CMK (cell line): ENCODE results near the gene AP1G2.

Experiments used
- DNase-seq: peaks from one replicate; pipeline ENCODE4 v3.0.0-alpha.2; 2010; ENCODE audit warnings: low read depth

The AP1G2 gene

DNA sequence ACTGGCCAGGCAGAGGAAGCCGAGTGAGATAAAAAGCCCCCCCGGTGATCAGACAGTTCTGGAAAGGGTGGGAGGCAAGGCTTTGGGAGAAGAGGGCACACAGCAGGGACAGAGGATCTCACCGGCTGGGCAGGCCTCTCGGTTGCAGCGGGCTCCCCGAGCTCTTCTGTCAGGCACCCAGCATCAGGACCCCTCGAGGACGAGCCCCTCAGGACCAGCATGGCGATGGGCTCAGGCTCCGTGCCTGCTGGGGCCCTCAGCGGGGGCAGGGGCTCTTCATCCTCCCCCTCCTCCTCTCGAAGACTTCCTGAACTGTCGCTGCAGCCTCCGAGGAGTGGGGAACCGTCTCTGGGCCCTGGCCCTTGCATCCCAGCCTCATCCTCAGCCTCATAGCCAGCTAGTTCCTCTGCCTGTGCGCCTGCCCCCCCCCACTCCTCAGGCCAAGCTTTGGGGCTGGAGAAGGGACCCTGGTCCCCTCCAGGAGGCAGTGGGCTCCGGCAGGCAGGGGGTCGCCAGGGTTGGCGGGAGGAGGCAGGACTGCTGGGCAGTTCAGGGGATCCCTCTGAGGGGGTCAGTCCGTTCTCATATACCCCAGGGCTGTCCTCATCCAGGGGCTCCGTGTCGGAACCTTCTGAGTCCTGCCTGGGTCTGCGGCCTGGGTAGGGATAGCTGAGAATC is 3.4 kb upstream of the AP1G2 start:
- no peak for DNase-seq

DNA sequence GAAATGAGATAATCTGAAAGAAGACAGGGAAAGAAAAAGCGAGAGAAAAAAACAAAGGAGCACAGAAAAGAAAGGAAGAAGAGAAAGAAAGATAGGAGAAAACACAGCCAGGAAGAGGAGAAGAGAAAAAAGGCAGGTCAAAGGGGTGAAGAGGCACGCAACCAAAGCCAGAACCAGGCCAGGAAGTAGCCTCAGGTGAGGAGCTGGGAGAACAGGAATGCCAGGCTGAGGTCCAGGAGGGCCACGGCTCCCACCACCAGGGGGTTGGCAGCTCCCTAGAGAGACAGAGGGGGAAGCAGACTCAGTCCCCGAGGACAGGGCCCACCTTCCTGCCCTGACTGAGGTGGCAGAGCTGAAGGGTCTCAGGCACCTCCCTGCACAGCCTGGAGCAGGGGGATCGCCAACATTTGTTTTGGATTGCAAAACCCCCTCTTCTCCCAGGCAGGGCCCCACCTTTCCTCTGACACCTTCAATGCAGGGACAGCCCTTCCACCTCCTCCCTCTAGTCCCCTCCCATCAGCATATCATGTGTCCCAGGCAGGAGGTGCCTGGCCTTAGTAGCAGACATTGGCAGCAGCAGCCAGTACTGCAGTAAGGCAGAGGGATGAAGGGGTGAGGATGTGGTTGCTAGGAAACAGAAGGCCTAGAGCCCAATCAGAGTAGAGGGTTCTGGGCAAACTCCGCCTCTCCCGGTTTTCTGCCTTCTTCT is 2.0 kb upstream of the AP1G2 start:
- no peak for DNase-seq

DNA sequence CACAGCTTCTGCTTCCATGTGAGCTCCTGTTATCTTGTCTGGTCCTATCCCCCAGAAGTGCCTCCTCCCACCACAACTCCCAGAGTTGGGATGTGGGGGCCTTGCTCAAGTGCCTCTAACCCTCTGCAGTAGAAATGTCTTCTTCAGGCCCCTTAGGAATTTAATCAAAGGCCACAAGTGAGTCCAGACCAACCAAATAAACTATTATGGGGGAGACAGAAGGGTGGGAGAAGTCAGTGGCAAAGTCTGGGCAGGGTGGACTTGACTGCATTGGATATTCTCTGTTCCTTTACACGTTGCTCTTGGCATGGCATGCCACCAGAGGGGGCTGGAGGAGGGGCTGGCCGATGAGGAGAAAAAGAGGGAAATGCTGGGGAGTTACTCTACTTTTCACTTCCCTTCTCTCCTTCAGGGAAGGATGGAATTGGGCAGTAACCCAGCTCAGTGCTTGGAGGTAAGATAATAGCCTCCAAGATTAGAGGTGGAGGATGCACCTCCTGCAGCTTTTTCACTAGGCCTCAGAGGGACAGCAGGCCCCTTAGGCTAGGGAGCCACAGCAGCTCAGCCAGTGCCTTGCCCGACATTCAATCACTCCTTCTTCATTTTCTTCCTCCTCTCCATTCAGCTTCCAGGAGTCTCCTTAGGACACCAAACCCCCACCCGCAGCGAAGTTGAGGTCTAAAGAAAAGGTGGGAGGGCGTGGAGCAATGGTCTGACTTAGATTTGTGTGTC is 1.2 kb upstream of the AP1G2 start:
- no peak for DNase-seq

DNA sequence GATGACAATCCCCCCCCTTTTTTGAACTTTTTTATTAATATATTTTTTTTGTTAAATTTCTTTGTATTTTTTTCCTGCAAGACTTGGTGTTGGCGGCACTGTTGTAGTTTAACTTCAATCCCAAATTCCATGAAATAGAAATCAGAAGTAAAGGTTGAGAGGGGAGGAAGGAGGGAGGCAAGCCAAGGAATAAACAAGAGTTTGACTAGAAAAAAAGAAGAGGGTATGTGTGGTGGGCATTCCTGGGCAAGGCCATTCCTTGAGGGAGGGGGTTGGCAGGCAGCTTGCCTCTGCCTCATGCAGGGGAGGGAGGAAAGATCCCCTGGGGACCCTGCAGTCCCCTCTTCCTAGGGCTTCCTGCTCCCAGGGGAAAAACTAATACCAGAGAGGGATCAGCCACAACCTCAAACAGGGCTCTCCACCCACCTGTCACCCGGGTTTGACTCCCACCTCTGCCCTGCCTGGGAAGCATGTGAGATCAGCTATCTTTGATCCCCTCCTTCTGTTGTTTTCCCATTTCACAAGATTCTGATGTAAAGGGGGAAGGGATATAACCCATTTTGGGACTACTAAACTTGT is 519 bp upstream of the AP1G2 start:
- no peak for DNase-seq

DNA sequence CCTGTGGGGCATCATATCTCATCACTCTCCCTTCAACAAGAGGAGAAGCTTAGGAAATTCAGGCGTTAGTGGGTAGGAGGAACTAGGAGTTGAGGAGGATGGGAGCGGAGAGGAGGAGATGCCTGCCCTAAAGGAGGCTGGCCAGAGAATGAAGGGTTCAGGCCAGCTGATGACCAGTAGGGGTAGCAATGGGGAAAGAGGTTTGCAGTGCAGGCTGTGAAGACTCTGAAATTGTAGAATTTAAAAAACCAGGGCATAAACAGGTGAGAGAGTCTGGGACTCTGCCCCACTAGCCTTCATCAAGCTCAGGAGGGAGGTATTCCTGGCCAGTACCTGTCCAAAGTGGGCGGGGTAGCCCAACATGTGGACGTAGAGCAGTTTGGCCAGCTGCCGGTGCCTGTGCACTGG is 809 bp downstream of the AP1G2 start:
- DNase-seq, result no peak

GRCh38 chr14:23566112-23566777 is 1.3 kb downstream of the AP1G2 start:
- DNase-seq, result no peak

- DNase-seq, result no peak
Observed at GRCh38 chr14:23565626-23566025, 2.0 kb downstream of the AP1G2 start.

- no peak for DNase-seq
Observed at GRCh38 chr14:23564876-23565275, 2.7 kb downstream of the AP1G2 start.

DNA sequence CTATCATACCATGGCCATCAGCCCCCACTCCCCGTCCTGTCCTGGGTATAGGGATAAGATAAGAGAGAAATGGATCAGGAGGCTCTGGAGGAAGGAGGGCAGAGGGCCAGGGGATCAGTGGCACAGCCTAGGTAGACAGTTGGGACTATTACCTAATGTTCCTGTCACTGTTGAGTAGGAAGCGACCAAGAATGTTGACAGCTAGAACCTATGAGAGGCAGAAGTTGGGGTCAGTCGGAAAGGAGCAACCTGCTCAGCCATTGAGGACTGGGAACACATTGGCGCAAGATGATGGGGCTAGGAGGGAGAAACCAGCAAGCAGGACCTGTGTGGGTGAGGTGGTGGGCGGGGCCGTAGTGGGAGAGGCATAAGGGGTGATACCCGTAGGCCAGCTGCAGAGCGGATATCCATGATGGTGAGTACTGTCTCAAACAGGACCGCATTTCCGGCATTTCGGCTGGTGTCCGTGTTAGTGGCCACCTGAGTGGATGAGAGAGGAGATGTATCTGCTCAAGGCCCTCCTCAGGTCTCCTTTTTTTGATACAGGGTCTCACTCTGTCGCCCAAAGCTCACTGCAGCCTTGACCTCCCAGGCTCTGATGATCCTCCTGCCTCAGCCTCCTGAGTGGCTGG is 3.3 kb downstream of the AP1G2 start:
- DNase-seq, result no peak

DNA sequence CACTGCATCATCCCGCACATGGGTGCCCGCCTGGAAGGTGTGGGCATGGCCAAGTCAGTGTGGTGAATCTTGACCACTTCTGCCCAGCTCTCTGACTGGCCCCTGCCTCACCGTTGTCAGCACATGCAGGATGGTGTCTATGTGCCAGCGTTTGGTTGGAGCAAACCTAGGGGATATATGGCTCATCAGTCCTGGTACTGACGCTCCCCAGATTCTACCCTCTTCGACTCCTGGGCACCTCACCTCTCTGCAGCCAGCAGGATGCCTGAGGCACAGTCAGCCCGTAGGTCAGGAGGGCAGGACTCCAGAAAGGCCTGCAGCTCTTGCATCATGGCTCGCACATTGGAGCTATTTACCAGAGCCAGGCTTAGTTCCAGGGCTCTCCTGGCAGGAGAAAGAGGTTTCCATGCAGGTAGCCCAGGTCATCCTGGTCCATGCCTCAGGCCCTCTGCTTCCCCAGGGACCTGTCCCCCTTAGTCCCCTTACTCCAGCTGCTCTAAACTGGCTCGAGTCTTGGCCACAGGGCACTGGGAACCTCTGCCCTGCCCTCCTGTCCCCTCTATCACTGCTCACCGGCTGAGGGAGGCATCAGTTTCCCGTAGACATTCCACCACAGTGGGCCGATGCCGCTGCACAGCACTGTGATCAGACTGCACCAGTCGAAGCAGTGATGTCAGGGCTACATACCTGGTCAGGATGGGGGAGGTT is 4.0 kb downstream of the AP1G2 start:
- DNase-seq, result no peak

GRCh38 chr14:23562822-23563472 is 4.6 kb downstream of the AP1G2 start:
- no peak for DNase-seq

- DNase-seq, result no peak
Observed at GRCh38 chr14:23561873-23562821, 5.4 kb downstream of the AP1G2 start.

DNA sequence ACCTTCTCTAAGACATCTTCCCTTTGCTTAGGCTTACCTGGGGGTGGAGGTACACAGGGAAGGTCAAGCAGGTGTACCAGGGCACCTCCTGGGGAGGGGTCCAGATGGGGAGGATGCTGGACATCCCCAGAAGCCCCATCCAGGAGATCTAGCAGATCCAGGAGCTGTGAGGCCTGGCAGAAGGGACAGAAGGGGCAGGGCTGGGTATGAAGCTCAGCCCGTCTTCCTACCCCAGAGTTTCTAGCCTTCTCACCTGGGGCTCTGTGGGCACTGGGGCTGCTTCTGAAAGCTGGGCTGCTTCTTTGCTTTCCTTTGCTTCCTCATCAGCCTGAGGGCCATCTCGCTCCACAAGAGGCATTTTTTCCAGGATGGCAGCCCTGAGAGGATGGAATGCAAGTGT is 6.3 kb downstream of the AP1G2 start:
- no peak for DNase-seq

DNA sequence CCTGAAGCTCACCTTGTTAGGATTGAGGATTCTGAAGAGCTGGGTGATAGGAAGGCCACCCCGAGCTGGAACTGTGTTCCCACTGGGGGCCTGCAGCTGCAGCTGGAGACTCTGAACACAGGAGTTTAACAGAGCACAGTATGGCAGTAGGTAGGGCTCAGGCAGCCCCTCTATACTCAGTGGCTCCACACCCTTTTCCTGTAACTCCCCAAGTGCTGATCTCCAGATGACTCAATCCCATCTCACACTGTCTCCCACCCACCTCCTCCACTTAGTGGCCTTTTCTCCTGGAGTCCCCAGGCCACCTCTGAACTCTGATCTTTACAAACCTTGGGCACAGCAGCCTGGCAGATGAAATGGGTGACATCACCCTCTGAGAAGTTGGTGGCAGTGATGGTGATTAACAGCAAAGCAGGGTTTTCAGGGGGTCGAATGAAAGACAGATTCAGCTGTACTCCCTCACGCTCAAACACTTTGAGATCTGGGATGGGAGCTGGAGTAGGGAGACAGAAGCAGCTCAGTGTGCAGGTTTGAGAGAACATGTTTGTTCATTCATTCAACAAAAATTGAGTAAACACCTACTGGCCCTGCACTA is 7.6 kb downstream of the AP1G2 start:
- DNase-seq, result no peak

DNA sequence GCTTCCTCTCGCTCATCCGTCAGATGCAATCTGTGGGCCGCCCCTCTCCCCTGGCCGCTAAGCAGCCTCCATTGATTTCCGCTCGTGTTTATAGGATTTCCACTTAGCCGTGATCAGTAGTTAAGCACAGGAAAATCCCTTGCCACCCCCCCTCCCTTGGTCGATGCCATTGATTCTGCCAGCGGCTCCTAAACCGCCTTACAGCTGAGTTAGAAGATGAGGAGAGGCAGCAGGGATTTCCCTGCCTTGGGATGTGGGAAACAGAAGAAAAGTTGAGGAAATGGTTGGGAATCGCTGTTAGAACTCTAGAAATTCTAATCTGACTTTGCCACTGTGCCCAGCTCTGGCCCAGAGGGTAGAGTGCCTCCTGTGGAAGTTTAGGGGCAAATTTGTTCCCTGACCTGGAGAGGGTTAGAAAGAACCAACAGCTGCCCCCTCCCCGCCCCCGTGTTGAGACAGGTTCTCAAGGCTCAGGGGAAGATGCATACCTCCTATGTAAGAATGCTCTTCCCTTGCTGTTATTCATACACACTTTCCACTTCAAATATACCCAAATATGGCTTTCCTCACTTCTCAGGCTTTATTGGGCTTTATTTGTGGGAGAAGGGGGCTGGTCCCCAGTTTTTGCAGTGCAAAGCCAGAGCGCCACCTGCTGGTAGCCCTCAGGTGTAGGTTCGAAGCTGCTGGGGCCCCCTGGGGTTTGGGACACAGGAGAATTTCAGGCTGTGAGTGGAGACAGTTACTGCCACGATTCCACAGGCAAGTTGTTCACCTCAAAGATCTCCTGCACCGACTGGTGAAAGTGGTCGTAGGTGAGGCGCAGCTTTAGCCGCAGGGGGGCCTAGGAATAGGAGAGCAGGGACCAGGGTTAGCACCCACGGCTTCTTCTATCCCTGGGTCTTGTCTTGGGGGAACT is 8.3 kb downstream of the AP1G2 start:
- DNase-seq, result no peak

DNA sequence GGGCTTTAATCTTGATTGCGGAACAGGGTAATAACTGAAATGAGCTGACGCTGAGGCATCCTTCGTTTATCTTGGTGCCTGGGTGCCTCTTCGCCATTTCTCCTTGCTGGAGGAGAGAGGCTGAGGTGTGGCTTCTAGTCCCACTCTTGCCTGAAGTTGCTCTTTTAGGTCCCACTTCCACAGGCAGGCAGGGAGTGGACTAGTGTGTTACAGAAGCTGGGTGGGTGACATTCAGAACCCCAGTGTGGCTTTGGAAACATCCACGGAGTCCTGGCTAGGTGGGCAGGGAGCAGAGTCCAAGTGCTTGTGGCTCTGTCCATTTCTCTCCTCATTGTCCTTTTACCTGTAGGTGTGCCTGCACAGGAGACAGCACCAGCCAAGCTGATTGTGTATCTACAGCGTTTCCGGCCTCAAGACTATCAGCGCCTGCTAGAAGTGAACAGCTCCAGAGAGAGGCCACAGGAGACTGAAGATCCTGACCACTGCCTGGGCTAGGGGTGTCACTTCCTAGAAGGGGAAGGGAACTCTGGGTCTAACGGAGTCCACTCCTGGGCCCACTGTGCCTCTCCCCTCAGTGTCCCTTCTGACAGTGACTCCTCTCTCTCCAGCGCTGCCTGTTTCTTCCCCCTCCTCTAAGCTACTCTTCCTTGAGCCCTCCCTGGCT is 9.1 kb downstream of the AP1G2 start:
- no peak for DNase-seq

DNA sequence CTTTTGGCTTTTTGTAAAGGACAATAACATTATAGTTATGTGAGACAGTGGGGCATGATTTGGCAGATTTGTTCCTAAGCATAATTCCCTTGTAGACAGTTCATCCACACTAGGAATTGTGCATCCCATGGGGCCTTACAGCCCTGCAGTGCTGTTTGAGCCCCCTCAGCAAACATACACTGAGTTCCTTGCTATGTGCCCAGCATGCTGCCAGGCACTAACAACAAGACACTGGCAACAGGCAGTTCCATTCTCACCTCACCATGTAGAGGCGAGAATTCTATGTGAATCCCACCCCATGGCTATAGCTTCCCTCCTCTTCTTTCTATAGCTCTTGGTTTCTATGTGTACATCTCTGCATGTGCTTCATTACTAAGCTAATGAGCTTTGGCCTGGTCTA is 9.6 kb downstream of the AP1G2 start:
- DNase-seq, result no peak
